ENCODE data around the gene PEAK1.

DNA sequence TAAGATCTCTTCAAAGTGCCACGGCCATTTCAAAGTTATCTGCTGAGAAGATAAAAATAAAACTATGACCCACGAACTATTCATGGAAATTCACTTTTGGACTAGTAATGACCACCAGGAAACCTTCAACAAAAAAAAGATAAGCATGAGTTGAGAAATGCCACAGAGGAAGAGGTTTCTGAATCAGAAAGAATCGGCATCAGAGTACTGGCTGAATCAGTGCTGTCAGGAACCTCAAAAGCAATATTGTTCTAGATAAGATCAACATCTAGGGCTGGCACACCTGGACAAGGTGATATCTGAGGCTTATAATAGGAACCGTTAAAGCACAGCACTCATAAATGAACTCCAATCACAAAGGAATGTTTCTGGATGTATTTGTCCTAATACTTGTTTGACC, 72.7 kb downstream of the PEAK1 start:
- no peak for TF ChIP-seq CTCF (IDR thresholded peaks at IDR 0.05)
- TF ChIP-seq POLR2A (IDR thresholded peaks at IDR 0.05): no peak
